ENCODE data around the gene ATP1A2.

The ATP1A2 gene

GRCh38 chr1:160177231-160177630, 61.7 kb downstream of the ATP1A2 start:
- TF ChIP-seq SIN3A (IDR thresholded peaks at IDR 0.05; ENCODE audit: borderline replicate concordance, insufficient read depth, low read length) (no peak), FOXP2 (optimal IDR thresholded peaks at IDR 0.05; ENCODE audit: borderline replicate concordance, extremely low read depth, extremely low read length, insufficient read depth) (no peak), POLR2AphosphoS5 (IDR thresholded peaks at IDR 0.05; ENCODE audit: low read depth, low read length) (no peak), TAF1 (IDR thresholded peaks at IDR 0.05; ENCODE audit: borderline replicate concordance, insufficient read depth, low read length) (no peak)
- TF ChIP-seq, protein P1, sequence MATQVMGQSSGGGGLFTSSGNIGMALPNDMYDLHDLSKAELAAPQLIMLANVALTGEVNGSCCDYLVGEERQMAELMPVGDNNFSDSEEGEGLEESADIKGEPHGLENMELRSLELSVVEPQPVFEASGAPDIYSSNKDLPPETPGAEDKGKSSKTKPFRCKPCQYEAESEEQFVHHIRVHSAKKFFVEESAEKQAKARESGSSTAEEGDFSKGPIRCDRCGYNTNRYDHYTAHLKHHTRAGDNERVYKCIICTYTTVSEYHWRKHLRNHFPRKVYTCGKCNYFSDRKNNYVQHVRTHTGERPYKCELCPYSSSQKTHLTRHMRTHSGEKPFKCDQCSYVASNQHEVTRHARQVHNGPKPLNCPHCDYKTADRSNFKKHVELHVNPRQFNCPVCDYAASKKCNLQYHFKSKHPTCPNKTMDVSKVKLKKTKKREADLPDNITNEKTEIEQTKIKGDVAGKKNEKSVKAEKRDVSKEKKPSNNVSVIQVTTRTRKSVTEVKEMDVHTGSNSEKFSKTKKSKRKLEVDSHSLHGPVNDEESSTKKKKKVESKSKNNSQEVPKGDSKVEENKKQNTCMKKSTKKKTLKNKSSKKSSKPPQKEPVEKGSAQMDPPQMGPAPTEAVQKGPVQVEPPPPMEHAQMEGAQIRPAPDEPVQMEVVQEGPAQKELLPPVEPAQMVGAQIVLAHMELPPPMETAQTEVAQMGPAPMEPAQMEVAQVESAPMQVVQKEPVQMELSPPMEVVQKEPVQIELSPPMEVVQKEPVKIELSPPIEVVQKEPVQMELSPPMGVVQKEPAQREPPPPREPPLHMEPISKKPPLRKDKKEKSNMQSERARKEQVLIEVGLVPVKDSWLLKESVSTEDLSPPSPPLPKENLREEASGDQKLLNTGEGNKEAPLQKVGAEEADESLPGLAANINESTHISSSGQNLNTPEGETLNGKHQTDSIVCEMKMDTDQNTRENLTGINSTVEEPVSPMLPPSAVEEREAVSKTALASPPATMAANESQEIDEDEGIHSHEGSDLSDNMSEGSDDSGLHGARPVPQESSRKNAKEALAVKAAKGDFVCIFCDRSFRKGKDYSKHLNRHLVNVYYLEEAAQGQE (IDR thresholded peaks at IDR 0.05; ENCODE audit: insufficient read depth in 1 of 2, low read depth in 2 of 2, low read length in 2 of 2) = no peak

GRCh38 chr1:160177667-160178066, 62.1 kb downstream of the ATP1A2 start:
- no peak for TF ChIP-seq FOXP2 (optimal IDR thresholded peaks at IDR 0.05; ENCODE audit: borderline replicate concordance, extremely low read depth, extremely low read length, insufficient read depth)
- TF ChIP-seq TAF1 (IDR thresholded peaks at IDR 0.05; ENCODE audit: borderline replicate concordance, insufficient read depth, low read length) = no peak
- no peak for TF ChIP-seq SIN3A (IDR thresholded peaks at IDR 0.05; ENCODE audit: borderline replicate concordance, insufficient read depth, low read length)
- TF ChIP-seq, protein P1 (IDR thresholded peaks at IDR 0.05; ENCODE audit: insufficient read depth in 1 of 2, low read depth in 2 of 2, low read length in 2 of 2) = no peak

DNA sequence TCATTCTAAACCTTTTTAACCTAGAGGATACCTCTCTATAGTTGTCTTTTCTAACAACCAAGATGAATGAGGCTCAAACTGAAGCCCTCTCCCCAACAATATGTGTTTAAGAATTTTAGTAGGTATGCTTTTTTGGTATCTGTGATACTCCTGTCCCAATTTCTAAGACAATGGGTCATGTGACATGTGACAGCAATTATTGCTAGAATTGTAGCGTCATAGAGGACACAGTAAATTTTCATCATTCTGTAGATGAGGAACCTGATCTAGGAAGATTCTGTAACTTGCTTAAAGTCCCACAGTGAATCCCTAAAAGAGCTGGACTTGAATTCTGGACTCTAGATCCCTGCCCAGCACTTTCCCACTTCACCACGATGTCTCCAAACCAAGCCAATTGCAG, 63.2 kb downstream of the ATP1A2 start:
- no peak for TF ChIP-seq POLR2AphosphoS5 (IDR thresholded peaks at IDR 0.05; ENCODE audit: low read depth, low read length)
- TF ChIP-seq, protein P1 (IDR thresholded peaks at IDR 0.05; ENCODE audit: insufficient read depth in 1 of 2, low read depth in 2 of 2, low read length in 2 of 2) = no peak
- no peak for TF ChIP-seq TAF1 (IDR thresholded peaks at IDR 0.05; ENCODE audit: borderline replicate concordance, insufficient read depth, low read length)
- TF ChIP-seq FOXP2 (optimal IDR thresholded peaks at IDR 0.05; ENCODE audit: borderline replicate concordance, extremely low read depth, extremely low read length, insufficient read depth) = no peak
- no peak for TF ChIP-seq SIN3A (IDR thresholded peaks at IDR 0.05; ENCODE audit: borderline replicate concordance, insufficient read depth, low read length)

DNA sequence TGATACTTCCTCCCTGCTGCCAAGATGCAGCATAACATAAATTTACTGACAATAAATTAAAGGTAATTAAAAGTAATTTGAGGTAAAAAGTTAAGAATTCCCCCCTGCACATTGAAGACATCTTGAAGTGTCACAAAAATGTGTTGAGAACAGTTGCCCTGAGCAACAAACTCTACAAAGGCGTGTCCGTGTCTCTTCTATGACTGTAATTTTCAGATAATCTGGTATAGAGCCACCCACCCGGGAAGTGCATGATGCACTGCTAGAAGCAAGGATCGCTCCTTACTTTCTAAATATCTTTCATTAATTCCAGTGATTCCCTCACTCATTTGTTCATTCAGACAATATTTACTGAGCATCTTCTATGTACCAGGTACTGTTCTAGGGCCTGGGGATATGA, 63.8 kb downstream of the ATP1A2 start:
- TF ChIP-seq, protein P1 (IDR thresholded peaks at IDR 0.05; ENCODE audit: insufficient read depth in 1 of 2, low read depth in 2 of 2, low read length in 2 of 2) = no peak
- TF ChIP-seq TAF1 (IDR thresholded peaks at IDR 0.05; ENCODE audit: borderline replicate concordance, insufficient read depth, low read length) = no peak
- TF ChIP-seq SIN3A (IDR thresholded peaks at IDR 0.05; ENCODE audit: borderline replicate concordance, insufficient read depth, low read length) = no peak
- no peak for TF ChIP-seq POLR2AphosphoS5 (IDR thresholded peaks at IDR 0.05; ENCODE audit: low read depth, low read length)
- TF ChIP-seq FOXP2 (optimal IDR thresholded peaks at IDR 0.05; ENCODE audit: borderline replicate concordance, extremely low read depth, extremely low read length, insufficient read depth) = no peak

DNA sequence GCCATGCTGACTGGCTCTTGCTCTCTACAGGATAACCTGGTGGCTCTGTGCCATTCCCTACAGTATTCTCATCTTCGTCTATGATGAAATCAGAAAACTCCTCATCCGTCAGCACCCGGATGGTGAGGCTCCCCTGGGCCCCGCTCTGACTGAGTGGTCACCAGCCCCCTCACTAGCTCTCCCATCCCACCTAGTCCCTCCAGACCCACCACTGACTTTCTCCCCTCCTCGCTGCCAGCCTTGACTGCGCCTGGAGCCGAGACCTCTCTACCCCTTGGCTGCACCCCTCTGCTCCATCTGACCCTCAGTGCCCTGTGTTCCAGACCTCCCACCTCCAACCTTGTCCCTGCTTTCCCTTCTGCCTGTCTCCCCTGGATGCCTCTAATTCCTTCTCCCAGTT, 70.7 kb downstream of the ATP1A2 start:
- TF ChIP-seq POLR2AphosphoS5 (IDR thresholded peaks at IDR 0.05; ENCODE audit: low read depth, low read length) (no peak), SIN3A (IDR thresholded peaks at IDR 0.05; ENCODE audit: borderline replicate concordance, insufficient read depth, low read length) (no peak), FOXP2 (optimal IDR thresholded peaks at IDR 0.05; ENCODE audit: borderline replicate concordance, extremely low read depth, extremely low read length, insufficient read depth) (no peak), TAF1 (IDR thresholded peaks at IDR 0.05; ENCODE audit: borderline replicate concordance, insufficient read depth, low read length) (no peak)
- TF ChIP-seq, protein P1 (IDR thresholded peaks at IDR 0.05; ENCODE audit: insufficient read depth in 1 of 2, low read depth in 2 of 2, low read length in 2 of 2) = no peak
